Neural progenitor cell (in vitro differentiated cells): Measurements from ENCODE around the gene DDN. TPM values are rescaled to one million over a fixed set of nuclear protein-coding genes. Genes with fewer than 3 reads are reported as not detected.

Experiments used
- DNase-seq: peaks from one replicate; pipeline ENCODE4 v3.0.0-alpha.2; 2016; ENCODE audit warnings: low spot score
- H2AFZ ChIP-seq: fragments of 200-600 bp; sonication (generic); replicated peaks from 2 replicates; pipeline ENCODE4 v1.6.1; 2016; ENCODE audit warnings: antibody characterized with exemption
- H3F3A ChIP-seq: fragments of 200-600 bp; sonication (generic); 2 replicates; pipeline ENCODE4 v1.6.1; 2016; ENCODE audit warnings: antibody characterized with exemption, low read depth
- H3K27ac ChIP-seq: fragments of 200-600 bp; sonication (generic); 2 replicates; pipeline ENCODE4 v1.5.1; 2016; ENCODE audit warnings: mild to moderate bottlenecking
- H3K27me3 ChIP-seq: fragments of 200-600 bp; sonication (generic); 2 replicates; pipeline ENCODE4 v1.6.1; 2016; ENCODE audit warnings: mild to moderate bottlenecking, moderate library complexity
- H3K36me3 ChIP-seq: fragments of 200-600 bp; sonication (generic); 2 replicates; pipeline ENCODE4 v1.5.1; 2016
- H3K4me1 ChIP-seq: fragments of 200-600 bp; sonication (generic); 2 replicates; pipeline ENCODE4 v1.6.1; 2016; ENCODE audit warnings: mixed run types
- H3K4me2 ChIP-seq: fragments of 200-600 bp; sonication (generic); 2 replicates; pipeline ENCODE4 v1.6.1; 2016
- H3K4me3 ChIP-seq: fragments of 200-600 bp; sonication (generic); 2 replicates; pipeline ENCODE4 v1.5.1; 2016
- H3K79me2 ChIP-seq: fragments of 200-600 bp; sonication (generic); 2 replicates; pipeline ENCODE4 v1.6.1; 2016; ENCODE audit warnings: low read depth
- H3K9ac ChIP-seq: fragments of 200-600 bp; sonication (generic); 2 replicates; pipeline ENCODE4 v1.6.1; 2016
- H3K9me3 ChIP-seq: fragments of 200-600 bp; sonication (generic); 2 replicates; pipeline ENCODE4 v1.5.1; 2016; ENCODE audit warnings: low read depth
- H4K20me1 ChIP-seq: fragments of 200-600 bp; sonication (generic); 2 replicates; pipeline ENCODE4 v1.6.1; 2016; ENCODE audit warnings: low read depth
- H3K27ac Mint-ChIP-seq: 3 replicates; pipeline ENCODE4 v1.8.0; 2021; ENCODE audit warnings: mixed read lengths
- H3K27me3 Mint-ChIP-seq: 2 replicates; pipeline ENCODE4 v1.8.0; 2022; ENCODE audit warnings: low read depth, mild to moderate bottlenecking, inconsistent platforms, moderate library complexity, mixed read lengths; ENCODE audit not compliant: insufficient read depth
- H3K36me3 Mint-ChIP-seq: 3 replicates; pipeline ENCODE4 v1.8.0; 2021; ENCODE audit warnings: mixed read lengths
- H3K4me1 Mint-ChIP-seq: 3 replicates; pipeline ENCODE4 v1.8.0; 2021; ENCODE audit warnings: mixed read lengths
- H3K4me3 Mint-ChIP-seq: 3 replicates; pipeline ENCODE4 v1.8.0; 2021; ENCODE audit warnings: mild to moderate bottlenecking, moderate library complexity, mixed read lengths
- H3K9me3 Mint-ChIP-seq: 3 replicates; pipeline ENCODE4 v1.8.0; 2020; ENCODE audit warnings: mixed read lengths
- EZH2 ChIP-seq: fragments of 200-600 bp; sonication (generic); IDR thresholded peaks from 2 replicates; pipeline ENCODE4 v1.6.1; 2017; ENCODE audit warnings: antibody characterized with exemption, mild to moderate bottlenecking, moderate library complexity
- EZH2phosphoT487 ChIP-seq: fragments of 200-600 bp; sonication (generic); IDR thresholded peaks from 2 replicates; pipeline ENCODE4 v1.6.1; 2017; ENCODE audit warnings: antibody characterized with exemption
- total RNA-seq: library from RNA; depleted of rRNA; stranded (reverse); fragments of >200 nt; gene quantifications from 2 replicates; pipeline ENCODE4 v1.2.3, GENCODE V29; 2015; ENCODE audit warnings: low replicate concordance
- TF ChIP-seq, protein P1 (sequence below): fragments of 200-600 bp; sonication (generic); IDR thresholded peaks from 2 replicates; pipeline ENCODE4 v1.5.1; 2017; ENCODE audit warnings: antibody characterized with exemption, mild to moderate bottlenecking

The DDN gene
- total RNA-seq, 1 donor from 2014 or later, result not detected

DNA sequence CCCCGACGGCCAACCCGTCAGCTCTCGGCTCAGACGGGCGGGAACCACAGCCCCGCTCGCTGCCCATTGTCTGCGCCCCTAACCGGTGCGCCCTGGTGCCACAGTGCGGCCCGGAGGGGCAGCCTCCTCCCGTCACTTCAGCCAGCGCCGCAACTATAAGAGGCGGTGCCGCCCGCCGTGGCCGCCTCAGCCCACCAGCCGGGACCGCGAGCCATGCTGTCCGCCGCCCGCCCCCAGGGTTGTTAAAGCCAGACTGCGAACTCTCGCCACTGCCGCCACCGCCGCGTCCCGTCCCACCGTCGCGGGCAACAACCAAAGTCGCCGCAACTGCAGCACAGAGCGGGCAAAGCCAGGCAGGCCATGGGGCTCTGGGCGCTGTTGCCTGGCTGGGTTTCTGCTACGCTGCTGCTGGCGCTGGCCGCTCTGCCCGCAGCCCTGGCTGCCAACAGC lies 20.9 kb downstream of the DDN start, which contains the start of gene WNT1:
Gene WNT1, plus strand, starts transcription at position 32 of the 450 bp plus-strand sequence. Its CDS starts 329 bp downstream, at position 361.
- Histone ChIP-seq H3K4me1 (peaks cover 12% of the 10 kb centered on the region), H3K4me2 (peak within 1 kb of the TSS; percentile 63), H3K4me3 (peak within 1 kb of the TSS; percentile 13), H2AFZ (no peak within 1 kb of the TSS), H3K79me2 (no peaks in the 10 kb centered on the region), H4K20me1 (peaks cover 72% of the 10 kb centered on the region), H3K27ac (no peak within 1 kb of the TSS), H3K27me3 (peaks cover 100% of the 10 kb centered on the region), H3K9me3 (no peaks in the 10 kb centered on the region), H3K9ac (no peak within 1 kb of the TSS), H3K36me3 (no peaks in the 10 kb centered on the region), H3F3A (peaks cover 28% of the 10 kb centered on the region)
- Mint-ChIP-seq H3K27ac (peak within 1 kb of the TSS; percentile 42), H3K9me3 (peaks cover 5% of the 10 kb centered on the region), H3K4me3 (peak within 1 kb of the TSS; percentile 87), H3K27me3 (peaks cover 85% of the 10 kb centered on the region), H3K4me1 (peaks cover 58% of the 10 kb centered on the region), H3K36me3 (peaks cover 8% of the 10 kb centered on the region)
- peak; percentile 97 for TF ChIP-seq EZH2phosphoT487
- TF ChIP-seq, protein P1, sequence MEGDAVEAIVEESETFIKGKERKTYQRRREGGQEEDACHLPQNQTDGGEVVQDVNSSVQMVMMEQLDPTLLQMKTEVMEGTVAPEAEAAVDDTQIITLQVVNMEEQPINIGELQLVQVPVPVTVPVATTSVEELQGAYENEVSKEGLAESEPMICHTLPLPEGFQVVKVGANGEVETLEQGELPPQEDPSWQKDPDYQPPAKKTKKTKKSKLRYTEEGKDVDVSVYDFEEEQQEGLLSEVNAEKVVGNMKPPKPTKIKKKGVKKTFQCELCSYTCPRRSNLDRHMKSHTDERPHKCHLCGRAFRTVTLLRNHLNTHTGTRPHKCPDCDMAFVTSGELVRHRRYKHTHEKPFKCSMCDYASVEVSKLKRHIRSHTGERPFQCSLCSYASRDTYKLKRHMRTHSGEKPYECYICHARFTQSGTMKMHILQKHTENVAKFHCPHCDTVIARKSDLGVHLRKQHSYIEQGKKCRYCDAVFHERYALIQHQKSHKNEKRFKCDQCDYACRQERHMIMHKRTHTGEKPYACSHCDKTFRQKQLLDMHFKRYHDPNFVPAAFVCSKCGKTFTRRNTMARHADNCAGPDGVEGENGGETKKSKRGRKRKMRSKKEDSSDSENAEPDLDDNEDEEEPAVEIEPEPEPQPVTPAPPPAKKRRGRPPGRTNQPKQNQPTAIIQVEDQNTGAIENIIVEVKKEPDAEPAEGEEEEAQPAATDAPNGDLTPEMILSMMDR, result no peak
- peak; percentile 93 for TF ChIP-seq EZH2
- DNase-seq, result peak; percentile 41

- Mint-ChIP-seq H3K9me3 (peaks cover 5% of the 10 kb centered on the region), H3K4me3 (peak overlapping the region; percentile 80), H3K4me1 (peaks cover 54% of the 10 kb centered on the region), H3K27me3 (peaks cover 86% of the 10 kb centered on the region), H3K36me3 (peaks cover 8% of the 10 kb centered on the region), H3K27ac (peak overlapping the region; percentile 27)
- peak; percentile 82 for DNase-seq
- no peak overlapping the region for H3K27ac ChIP-seq
- no peaks in the 10 kb centered on the region for H3K36me3 ChIP-seq
- no peak overlapping the region for H3K4me3 ChIP-seq
- H3F3A ChIP-seq, result peaks cover 32% of the 10 kb centered on the region
- H3K79me2 ChIP-seq, result no peaks in the 10 kb centered on the region
- H4K20me1 ChIP-seq, result peaks cover 75% of the 10 kb centered on the region
- no peaks in the 10 kb centered on the region for H3K9me3 ChIP-seq
- TF ChIP-seq, protein P1, result peak; percentile 87
- TF ChIP-seq EZH2 (no peak), EZH2phosphoT487 (no peak)
- no peak overlapping the region for H2AFZ ChIP-seq
- H3K27me3 ChIP-seq, result peaks cover 100% of the 10 kb centered on the region
- H3K4me2 ChIP-seq, result peak overlapping the region; percentile 63
- H3K9ac ChIP-seq, result no peak overlapping the region
- H3K4me1 ChIP-seq, result peaks cover 12% of the 10 kb centered on the region
These were observed 21.6 kb downstream of the DDN start for GRCh38 chr12:48977290-48978281.

- H3K79me2 ChIP-seq, result no peaks in the 10 kb centered on the region
- DNase-seq, result peak; percentile 79
These were observed 25.1 kb downstream of the DDN start for GRCh38 chr12:48973941-48974673.

More at GRCh38 chr12:48973941-48974673, 25.1 kb downstream of the DDN start:
- H3K9ac ChIP-seq, result no peak overlapping the region
- no peaks in the 10 kb centered on the region for H3K9me3 ChIP-seq
- no peaks in the 10 kb centered on the region for H3K36me3 Mint-ChIP-seq
- peak overlapping the region; percentile 41 for H3K4me3 Mint-ChIP-seq
- H3K4me3 ChIP-seq, result no peak overlapping the region
- no peak overlapping the region for H2AFZ ChIP-seq
- peaks cover 5% of the 10 kb centered on the region for H3K9me3 Mint-ChIP-seq
- H3K27ac ChIP-seq, result no peak overlapping the region
- H3F3A ChIP-seq, result peaks cover 19% of the 10 kb centered on the region
- H4K20me1 ChIP-seq, result peaks cover 63% of the 10 kb centered on the region
- no peaks in the 10 kb centered on the region for H3K36me3 ChIP-seq
- peaks cover 83% of the 10 kb centered on the region for H3K27me3 Mint-ChIP-seq
- TF ChIP-seq, protein P1, result peak; percentile 66
- peak; percentile 56 for TF ChIP-seq EZH2
- no peak for TF ChIP-seq EZH2phosphoT487
- H3K27me3 ChIP-seq, result peaks cover 100% of the 10 kb centered on the region
- no peak overlapping the region for H3K27ac Mint-ChIP-seq
- H3K4me1 ChIP-seq, result peaks cover 23% of the 10 kb centered on the region
- H3K4me2 ChIP-seq, result no peak overlapping the region
- peaks cover 45% of the 10 kb centered on the region for H3K4me1 Mint-ChIP-seq
